Kidney epithelial cell (primary cell): ENCODE results near the gene FANCI. TPM values are rescaled to one million over a fixed set of nuclear protein-coding genes. Genes with fewer than 3 reads are reported as not detected.

Experiments used
- DNase-seq: peaks from one replicate; pipeline ENCODE4 v3.0.0-alpha.2; 2010; ENCODE audit warnings: low read depth
- H3K27me3 ChIP-seq: 2 replicates; pipeline ENCODE4 v1.6.0; 2011; ENCODE audit warnings: low read length; ENCODE audit not compliant: control insufficient read depth, insufficient read depth
- H3K36me3 ChIP-seq: 2 replicates; pipeline ENCODE4 v1.5.1; 2011; ENCODE audit warnings: low read length; ENCODE audit not compliant: control insufficient read depth, insufficient read depth
- H3K4me3 ChIP-seq: 2 replicates; pipeline ENCODE4 v1.5.1; 2011; ENCODE audit warnings: low read depth, mild to moderate bottlenecking, control low read depth, low read length
- total RNA-seq: library from RNA; depleted of rRNA; stranded (reverse); fragments of >200 nt; gene quantifications from 2 replicates; pipeline ENCODE4 v1.2.3, GENCODE V29; 2015
- TF ChIP-seq, protein P1 (sequence below): IDR thresholded peaks from 2 replicates; pipeline ENCODE4 v1.5.1; 2011; ENCODE audit warnings: mild to moderate bottlenecking, moderate library complexity, low read length, control low read depth, inconsistent platforms; ENCODE audit not compliant: insufficient read depth, poor library complexity, severe bottlenecking

The FANCI gene
- total RNA-seq: 12.6 and 68.3 TPM in 2 replicates

DNA sequence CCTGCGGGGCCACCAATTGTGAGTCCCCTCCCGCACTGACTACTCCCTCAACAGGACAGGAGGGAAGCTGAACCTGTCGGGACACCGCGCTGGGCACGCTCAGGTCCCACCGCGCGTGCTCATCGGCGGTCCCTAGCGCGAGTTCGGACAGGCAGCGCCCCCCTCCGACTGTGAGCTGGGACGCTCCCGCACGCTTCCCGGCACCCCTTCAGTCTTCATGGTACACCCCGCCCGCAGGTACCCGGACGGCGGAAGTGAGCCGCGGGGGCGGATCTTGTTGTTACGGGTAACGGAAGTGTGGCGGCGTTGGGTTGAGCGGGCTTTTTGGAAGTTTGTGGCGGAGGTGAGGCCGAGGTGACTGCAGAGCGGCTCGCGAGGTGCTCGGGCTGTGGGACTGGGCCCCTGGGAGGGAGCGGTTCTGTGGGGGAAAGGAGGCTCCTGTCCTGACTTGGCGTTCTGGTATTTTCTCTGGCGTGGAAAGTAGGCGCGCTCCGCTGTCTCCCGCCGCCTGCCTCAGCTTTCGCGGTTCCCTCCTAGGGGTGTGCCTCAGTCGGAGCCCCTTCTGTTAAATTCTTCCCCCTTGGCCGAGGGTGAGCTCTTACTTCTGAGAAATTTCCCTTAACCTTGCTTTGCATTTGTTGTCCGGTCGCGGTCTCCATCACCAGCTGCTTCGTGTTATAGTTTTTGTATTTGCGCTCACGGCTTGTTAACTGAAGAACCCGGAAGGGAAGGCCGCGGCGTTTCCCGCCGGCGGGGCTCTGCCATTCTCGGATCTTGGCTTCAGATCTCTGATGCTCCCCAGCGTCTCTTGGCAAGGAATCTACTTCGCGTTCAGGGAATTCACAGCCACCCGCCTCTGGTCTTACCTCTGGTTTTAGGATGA, at the start of gene FANCI:
TSS of gene FANCI (plus strand) at position 289 of the 883 bp plus-strand sequence. CDS start 3,669 bp downstream, outside the sequence.
- peak within 1 kb of the TSS; percentile 90 for H3K4me3 ChIP-seq
- TF ChIP-seq, protein P1, sequence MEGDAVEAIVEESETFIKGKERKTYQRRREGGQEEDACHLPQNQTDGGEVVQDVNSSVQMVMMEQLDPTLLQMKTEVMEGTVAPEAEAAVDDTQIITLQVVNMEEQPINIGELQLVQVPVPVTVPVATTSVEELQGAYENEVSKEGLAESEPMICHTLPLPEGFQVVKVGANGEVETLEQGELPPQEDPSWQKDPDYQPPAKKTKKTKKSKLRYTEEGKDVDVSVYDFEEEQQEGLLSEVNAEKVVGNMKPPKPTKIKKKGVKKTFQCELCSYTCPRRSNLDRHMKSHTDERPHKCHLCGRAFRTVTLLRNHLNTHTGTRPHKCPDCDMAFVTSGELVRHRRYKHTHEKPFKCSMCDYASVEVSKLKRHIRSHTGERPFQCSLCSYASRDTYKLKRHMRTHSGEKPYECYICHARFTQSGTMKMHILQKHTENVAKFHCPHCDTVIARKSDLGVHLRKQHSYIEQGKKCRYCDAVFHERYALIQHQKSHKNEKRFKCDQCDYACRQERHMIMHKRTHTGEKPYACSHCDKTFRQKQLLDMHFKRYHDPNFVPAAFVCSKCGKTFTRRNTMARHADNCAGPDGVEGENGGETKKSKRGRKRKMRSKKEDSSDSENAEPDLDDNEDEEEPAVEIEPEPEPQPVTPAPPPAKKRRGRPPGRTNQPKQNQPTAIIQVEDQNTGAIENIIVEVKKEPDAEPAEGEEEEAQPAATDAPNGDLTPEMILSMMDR: peak; percentile 59
- peak; percentile 74 for DNase-seq
- H3K36me3 ChIP-seq: no peaks in the 10 kb centered on the region
- no peaks in the 10 kb centered on the region for H3K27me3 ChIP-seq

DNA sequence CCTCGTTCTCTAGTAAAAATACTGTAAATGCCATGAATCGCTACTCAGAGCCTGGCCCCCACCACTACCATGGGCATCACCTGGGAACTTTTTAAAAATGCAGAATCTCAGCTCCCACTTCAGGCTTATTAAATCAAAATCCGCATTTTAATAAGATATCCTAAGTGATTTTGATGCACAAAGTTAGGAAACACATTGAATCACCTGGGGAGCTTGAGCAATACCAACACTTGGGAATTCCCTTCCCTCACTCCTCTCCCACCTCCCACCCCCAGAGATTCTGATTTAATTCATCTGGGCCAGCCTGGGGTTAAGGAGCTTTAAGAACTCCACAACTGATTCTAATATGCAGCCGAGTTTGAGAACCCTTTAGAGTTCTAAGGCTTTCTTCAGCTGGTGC, 49.2 kb upstream of the FANCI start:
- no peak for DNase-seq
- Histone ChIP-seq H3K4me3 (no peak overlapping the region), H3K36me3 (peaks cover 3% of the 10 kb centered on the region), H3K27me3 (no peaks in the 10 kb centered on the region)
- TF ChIP-seq, protein P1: no peak

GRCh38 chr15:89195836-89196235, 47.9 kb upstream of the FANCI start:
- TF ChIP-seq, protein P1: no peak
- no peak for DNase-seq
- peaks cover 3% of the 10 kb centered on the region for H3K36me3 ChIP-seq
- no peak overlapping the region for H3K4me3 ChIP-seq
- H3K27me3 ChIP-seq: no peaks in the 10 kb centered on the region

DNA sequence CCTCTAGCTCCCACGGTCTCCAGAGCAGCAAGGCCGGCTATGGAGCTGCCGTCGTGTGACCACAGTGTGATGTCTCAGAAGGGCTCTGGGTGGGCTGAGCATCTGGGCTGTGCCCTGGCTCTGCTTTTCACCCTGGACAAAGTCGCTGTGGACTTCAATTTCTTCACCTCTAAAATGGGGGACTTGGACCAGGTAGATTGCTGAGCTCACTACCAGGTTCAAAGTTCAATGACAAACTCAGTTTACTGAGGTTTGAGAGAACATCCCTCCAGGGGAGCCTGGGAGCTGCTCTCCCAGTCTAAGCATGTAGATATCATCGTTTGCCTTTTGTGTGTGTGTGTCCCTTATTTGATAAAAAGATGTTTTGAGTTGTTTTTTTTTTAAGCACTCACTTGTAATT, 47.5 kb upstream of the FANCI start:
- DNase-seq: no peak
- TF ChIP-seq, protein P1: no peak
- Histone ChIP-seq H3K36me3 (peaks cover 3% of the 10 kb centered on the region), H3K4me3 (no peak overlapping the region), H3K27me3 (no peaks in the 10 kb centered on the region)

- DNase-seq: no peak
Observed at GRCh38 chr15:89196994-89197393, 46.8 kb upstream of the FANCI start.

More at GRCh38 chr15:89196994-89197393, 46.8 kb upstream of the FANCI start:
- Histone ChIP-seq H3K4me3 (no peak overlapping the region), H3K36me3 (peaks cover 3% of the 10 kb centered on the region), H3K27me3 (no peaks in the 10 kb centered on the region)
- TF ChIP-seq, protein P1: no peak
